ENCODE results near the gene FOXF2.

The FOXF2 gene

GRCh38 chr6:1392813-1393640 lies 3.7 kb downstream of the FOXF2 start:
- TF ChIP-seq, protein P1, sequence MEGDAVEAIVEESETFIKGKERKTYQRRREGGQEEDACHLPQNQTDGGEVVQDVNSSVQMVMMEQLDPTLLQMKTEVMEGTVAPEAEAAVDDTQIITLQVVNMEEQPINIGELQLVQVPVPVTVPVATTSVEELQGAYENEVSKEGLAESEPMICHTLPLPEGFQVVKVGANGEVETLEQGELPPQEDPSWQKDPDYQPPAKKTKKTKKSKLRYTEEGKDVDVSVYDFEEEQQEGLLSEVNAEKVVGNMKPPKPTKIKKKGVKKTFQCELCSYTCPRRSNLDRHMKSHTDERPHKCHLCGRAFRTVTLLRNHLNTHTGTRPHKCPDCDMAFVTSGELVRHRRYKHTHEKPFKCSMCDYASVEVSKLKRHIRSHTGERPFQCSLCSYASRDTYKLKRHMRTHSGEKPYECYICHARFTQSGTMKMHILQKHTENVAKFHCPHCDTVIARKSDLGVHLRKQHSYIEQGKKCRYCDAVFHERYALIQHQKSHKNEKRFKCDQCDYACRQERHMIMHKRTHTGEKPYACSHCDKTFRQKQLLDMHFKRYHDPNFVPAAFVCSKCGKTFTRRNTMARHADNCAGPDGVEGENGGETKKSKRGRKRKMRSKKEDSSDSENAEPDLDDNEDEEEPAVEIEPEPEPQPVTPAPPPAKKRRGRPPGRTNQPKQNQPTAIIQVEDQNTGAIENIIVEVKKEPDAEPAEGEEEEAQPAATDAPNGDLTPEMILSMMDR (conservative IDR thresholded peaks at IDR 0.05; ENCODE audit: low read depth, low read length), result no peak
- no peak for DNase-seq (ENCODE audit: low read depth)
- H3K4me3 ChIP-seq (ENCODE audit: low read depth, low read length), result peak overlapping the region; percentile 71

DNA sequence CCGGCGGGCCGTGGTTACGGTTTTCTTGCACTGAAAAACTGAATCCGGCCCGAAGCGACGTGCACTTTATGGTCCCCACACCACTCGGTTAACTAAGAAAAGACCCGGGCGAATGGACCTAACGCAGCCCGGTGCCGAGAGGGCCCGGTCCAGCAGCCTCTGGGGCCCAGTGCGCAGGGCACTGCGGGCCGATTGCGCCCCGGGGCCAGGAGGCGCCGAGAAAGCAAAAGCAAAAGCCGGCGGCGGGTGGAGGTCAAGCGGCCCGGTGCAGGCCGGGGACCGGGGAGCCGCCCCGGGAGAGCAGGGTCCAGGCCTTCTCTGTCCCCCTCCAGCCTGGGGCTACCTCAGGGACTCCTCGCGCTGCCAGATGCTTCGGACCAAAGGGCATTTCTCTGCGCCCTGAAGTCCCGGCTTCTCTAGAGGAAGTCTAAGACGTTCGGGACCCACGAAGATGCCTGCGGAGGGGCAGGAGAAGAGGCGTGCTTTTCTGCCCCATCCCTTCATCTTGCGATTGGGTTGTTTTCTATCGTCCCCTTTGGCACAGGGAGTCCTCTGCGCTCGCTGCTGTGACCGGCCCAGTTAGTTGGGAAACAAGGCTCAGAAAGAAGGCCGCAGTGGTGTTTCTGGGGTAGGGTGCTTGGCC lies 4.4 kb downstream of the FOXF2 start:
- no peak for DNase-seq (ENCODE audit: low read depth)
- TF ChIP-seq, protein P1 (conservative IDR thresholded peaks at IDR 0.05; ENCODE audit: low read depth, low read length), result no peak
- H3K4me3 ChIP-seq (ENCODE audit: low read depth, low read length), result peak overlapping the region; percentile 71

- TF ChIP-seq, protein P1 (conservative IDR thresholded peaks at IDR 0.05; ENCODE audit: low read depth, low read length), result no peak
Observed at GRCh38 chr6:1394514-1395463, 5.4 kb downstream of the FOXF2 start.

GRCh38 chr6:1395506-1395905 lies 6.1 kb downstream of the FOXF2 start:
- TF ChIP-seq, protein P1 (conservative IDR thresholded peaks at IDR 0.05; ENCODE audit: low read depth, low read length), result no peak
- DNase-seq (ENCODE audit: low read depth), result no peak
- no peak overlapping the region for H3K4me3 ChIP-seq (ENCODE audit: low read depth, low read length)

More at GRCh38 chr6:1394514-1395463, 5.4 kb downstream of the FOXF2 start:
- peak overlapping the region; percentile 71 for H3K4me3 ChIP-seq (ENCODE audit: low read depth, low read length)
- DNase-seq (ENCODE audit: low read depth), result peak; percentile 38

- H3K4me3 ChIP-seq (ENCODE audit: low read depth, low read length), result no peak overlapping the region
- TF ChIP-seq, protein P1 (conservative IDR thresholded peaks at IDR 0.05; ENCODE audit: low read depth, low read length), result no peak
- DNase-seq (ENCODE audit: low read depth), result no peak
Observed at GRCh38 chr6:1395941-1396908, 6.8 kb downstream of the FOXF2 start.

All from choroid plexus epithelial cell (primary cell).